ENCODE results near the gene HLA-DOA. TPM values are rescaled to one million over a fixed set of nuclear protein-coding genes. Genes with fewer than 3 reads are reported as not detected.

The HLA-DOA gene
- total and polyA plus RNA-seq, 2 donors (not counting 1 experiment from before 2014, with no cell fraction given) = 209 to 338 TPM

GRCh38 chr6:32967151-32968091 lies 42.0 kb downstream of the HLA-DOA start:
- Mint-ChIP-seq H3K9me3 (ENCODE audit: insufficient read depth) (no peaks in the 10 kb centered on the region), H3K27ac (peak overlapping the region; percentile 99), H3K4me3 (peak overlapping the region; percentile 94), H3K4me1 (peaks cover 37% of the 10 kb centered on the region), H3K27me3 (no peaks in the 10 kb centered on the region)
- ChIA-PET CTCF (interaction anchor here (0.7 to 28.4 kb wide), 17 partner anchors 13 to 129 kb away, joined by 3 to 822 read pairs (median 6); partner anchors contain the start of genes HLA-DMA, HLA-DMB and TAP2), POLR2A (interaction anchor here (0.6 to 11.8 kb wide), 14 partner anchors 10 to 1254 kb away, joined by 3 to 349 read pairs (median 7); partner anchors contain the start of genes HLA-DMA, HLA-DMB, PSMB8 and PSMB9)
- no peaks in the 10 kb centered on the region for H3K27me3 ChIP-seq (replicated peaks in 1 of 4; ENCODE audit: control extremely low read depth in 1 of 4, control insufficient read depth in 3 of 4, insufficient read depth in 4 of 4, low read length in 3 of 4)
- DNase-seq (peak; percentile 77), ATAC-seq (ENCODE audit: low read depth) (no peak)
- H3K36me3 ChIP-seq (replicated peaks in 1 of 2; ENCODE audit: control extremely low read depth in 1 of 2, control insufficient read depth in 1 of 2, extremely low read depth in 1 of 2, insufficient read depth in 2 of 2, low read length in 1 of 2) = peaks cover 0 to under 1% of the 10 kb centered on the region in 2 experiments
- H3K9me3 ChIP-seq (ENCODE audit: control extremely low read depth in 1 of 3, control insufficient read depth in 2 of 3, insufficient read depth in 1 of 3, low read length in 2 of 3) = no peaks in the 10 kb centered on the region
- peak overlapping the region; percentile 68 to 93 (median 92) for H3K4me3 ChIP-seq (ENCODE audit: control extremely low read depth in 1 of 5, extremely low read depth in 1 of 5, insufficient read depth in 1 of 5, low read depth in 2 of 5, low read length in 4 of 5)
- peaks cover 3% of the 10 kb centered on the region for H4K20me1 ChIP-seq (ENCODE audit: control insufficient read depth, insufficient read depth, low read length, poor library complexity, severe bottlenecking)
- TF ChIP-seq CTCF (IDR thresholded peaks at IDR 0.05) = peak; percentile 69
- no peak for TF ChIP-seq EZH2 (IDR thresholded peaks at IDR 0.05; ENCODE audit: borderline replicate concordance, insufficient read depth, low read depth, low read length, poor library complexity, severe bottlenecking)
- peak overlapping the region; percentile 96 for H3K27ac ChIP-seq (ENCODE audit: low read length in 2 of 2)
- H2AFZ ChIP-seq (ENCODE audit: insufficient read depth, low read depth, low read length, poor library complexity, severe bottlenecking) = peak overlapping the region; percentile 90
- H3K4me2 ChIP-seq (replicated peaks; ENCODE audit: low read depth, low read length, poor library complexity, severe bottlenecking) = peak overlapping the region; percentile 88
- intact Hi-C loops (cut with micrococcal nuclease) = loop anchor here (1.0 kb wide), 6 partner anchors 14 to 123 kb away; partner anchors contain the start of genes HLA-DMA and PSMB8
- peaks cover 18 to 32% of the 10 kb centered on the region in 2 donors for H3K4me1 ChIP-seq (ENCODE audit: control insufficient read depth in 2 of 2, insufficient read depth in 2 of 2, low read length in 2 of 2)
- H3K9ac ChIP-seq (ENCODE audit: low read length) = peak overlapping the region; percentile 91
- peaks cover 50% of the 10 kb centered on the region for H3K79me2 ChIP-seq (ENCODE audit: control insufficient read depth, insufficient read depth, low read length)
- WGBS (ENCODE audit: insufficient coverage) = under 1% methylated on average over 15 of the region's 16 CpGs

Measured in B cell (primary cell).